ENCODE results near the gene ADIPOR2.
A peak's percentile ranks its signal among the peaks of the same experiment; 100 is the strongest.
"Not testable (repeated sequence)": the region's sequence is repeated elsewhere in the genome, so short reads cannot be mapped to it uniquely, and the experiment has no call there.

Gene ADIPOR2

GRCh38 chr12:1731019-1731687, 40.3 kb downstream of the ADIPOR2 start:
- FAIRE-seq = no peak
- no peak for DNase-seq (ENCODE audit: insufficient read length, low spot score)

- not testable (repeated sequence) for DNase-seq (ENCODE audit: insufficient read length, low spot score); FAIRE-seq
Observed at GRCh38 chr12:1731688-1732078, 40.8 kb downstream of the ADIPOR2 start.

- DNase-seq (ENCODE audit: insufficient read length, low spot score) = no peak
Observed at GRCh38 chr12:1732914-1733313, 42.0 kb downstream of the ADIPOR2 start.

DNA sequence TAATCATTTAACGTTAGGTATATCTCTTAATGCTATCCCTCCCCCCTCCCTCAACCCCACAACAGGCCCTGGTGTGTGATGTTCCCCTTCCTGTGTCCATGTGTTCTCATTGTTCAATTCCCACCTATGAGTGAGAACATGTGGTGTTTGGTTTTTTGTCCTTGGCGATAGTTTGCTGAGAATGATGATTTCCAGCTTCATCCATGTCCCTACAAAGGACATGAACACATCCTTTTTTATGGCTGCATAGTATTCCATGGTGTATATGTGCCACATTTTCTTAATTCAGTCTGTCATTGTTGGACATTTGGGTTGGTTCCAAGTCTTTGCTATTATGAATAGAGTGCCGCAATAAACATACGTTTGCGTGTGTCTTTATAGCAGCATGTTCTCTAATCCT, 42.8 kb downstream of the ADIPOR2 start:
- DNase-seq (ENCODE audit: insufficient read length, low spot score); FAIRE-seq: not testable (repeated sequence)

More at GRCh38 chr12:1732914-1733313, 42.0 kb downstream of the ADIPOR2 start:
- FAIRE-seq = no peak

DNA sequence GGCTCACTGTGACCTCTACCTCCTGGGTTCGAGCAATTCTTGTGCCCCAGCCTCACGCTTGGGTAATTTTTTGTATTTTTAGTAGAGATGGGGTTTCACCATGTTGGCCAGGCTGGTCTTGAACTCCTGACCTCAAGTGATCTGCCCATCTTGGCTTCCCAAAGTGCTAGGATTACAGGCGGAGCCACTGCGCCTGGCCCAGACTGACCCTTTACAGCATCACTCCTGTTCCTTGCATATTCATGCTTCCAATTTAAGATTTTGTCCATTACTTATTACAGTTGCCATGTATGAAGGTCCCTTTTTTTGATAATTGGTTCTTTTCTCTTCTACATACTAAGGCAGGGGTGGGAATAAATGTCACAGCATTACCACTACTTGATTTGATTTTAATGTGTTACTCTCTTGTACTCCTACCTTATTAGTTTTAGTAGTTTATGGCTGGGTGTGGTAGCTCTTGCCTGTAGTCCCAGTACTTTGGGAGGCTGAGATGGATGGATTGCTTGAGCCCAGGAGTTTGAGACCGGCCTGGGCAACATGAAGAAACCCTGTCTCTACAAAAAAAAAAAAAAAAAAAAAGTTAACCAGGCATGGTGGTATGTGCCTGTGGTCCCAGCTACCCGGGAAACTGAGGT, 46.9 kb downstream of the ADIPOR2 start:
- FAIRE-seq = no peak

DNA sequence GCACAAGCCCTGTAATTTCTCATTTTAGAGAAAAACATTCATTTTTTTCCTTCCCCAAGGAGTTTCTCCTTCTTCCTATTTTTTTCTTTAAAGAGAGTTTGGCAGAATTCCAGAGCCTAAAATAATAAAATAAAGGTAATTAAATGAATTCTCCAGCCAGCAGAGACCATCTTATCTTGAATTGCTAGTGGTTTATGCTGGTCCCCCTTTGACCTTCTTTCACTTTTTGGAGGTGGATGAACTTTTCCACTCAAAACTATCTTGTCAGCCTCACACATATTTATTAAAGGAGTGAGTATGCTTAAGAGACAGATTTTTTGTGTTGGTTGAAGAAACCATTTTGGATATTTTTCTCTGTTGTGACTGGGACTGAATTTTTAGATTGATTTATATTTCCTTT, 47.6 kb downstream of the ADIPOR2 start:
- DNase-seq (ENCODE audit: insufficient read length, low spot score) (no peak), FAIRE-seq (no peak)

More for the DNA sequence above, 46.9 kb downstream of the ADIPOR2 start:
- DNase-seq (ENCODE audit: insufficient read length, low spot score) = no peak

GRCh38 chr12:1739368-1739767, 48.5 kb downstream of the ADIPOR2 start:
- DNase-seq (ENCODE audit: insufficient read length, low spot score) = no peak
- FAIRE-seq = no peak

DNA sequence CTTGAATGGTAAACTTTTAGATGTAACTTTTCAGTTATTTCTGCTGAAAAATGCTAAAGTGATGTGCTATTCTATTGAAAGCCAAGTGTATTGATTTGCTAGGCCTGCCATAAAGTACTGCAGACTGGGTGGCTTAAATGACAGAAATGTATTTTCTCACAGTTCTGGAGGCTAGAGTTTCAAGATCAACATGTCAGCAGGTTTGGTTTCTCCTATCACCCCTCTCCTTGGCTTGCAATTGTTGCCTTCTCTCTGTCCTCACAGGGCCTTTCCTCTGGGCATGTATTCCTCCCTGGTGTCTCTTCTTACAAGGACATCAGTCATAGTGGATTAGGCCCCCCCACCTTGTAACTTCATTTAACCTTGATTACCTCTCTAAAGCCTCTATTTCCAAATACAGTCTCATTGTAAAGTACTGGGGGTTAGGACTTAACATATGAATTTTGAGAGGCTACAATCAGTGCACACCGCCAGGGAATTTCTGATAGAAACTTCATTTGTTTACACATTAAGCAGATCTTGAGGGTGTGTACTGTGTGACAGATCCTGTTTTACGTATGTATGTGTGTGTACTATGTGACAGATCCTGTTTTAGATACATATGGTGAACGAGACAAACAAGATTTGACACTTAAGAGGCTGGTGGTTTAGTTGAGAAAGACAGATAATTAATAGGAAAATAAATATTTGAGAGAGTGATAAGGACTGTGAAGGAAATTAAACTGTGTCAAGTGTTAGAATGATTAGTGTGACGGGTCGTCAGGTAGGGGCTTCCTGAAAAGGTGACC, 49.5 kb downstream of the ADIPOR2 start:
- DNase-seq (ENCODE audit: insufficient read length, low spot score) (no peak), FAIRE-seq (peak; percentile 74)

DNA sequence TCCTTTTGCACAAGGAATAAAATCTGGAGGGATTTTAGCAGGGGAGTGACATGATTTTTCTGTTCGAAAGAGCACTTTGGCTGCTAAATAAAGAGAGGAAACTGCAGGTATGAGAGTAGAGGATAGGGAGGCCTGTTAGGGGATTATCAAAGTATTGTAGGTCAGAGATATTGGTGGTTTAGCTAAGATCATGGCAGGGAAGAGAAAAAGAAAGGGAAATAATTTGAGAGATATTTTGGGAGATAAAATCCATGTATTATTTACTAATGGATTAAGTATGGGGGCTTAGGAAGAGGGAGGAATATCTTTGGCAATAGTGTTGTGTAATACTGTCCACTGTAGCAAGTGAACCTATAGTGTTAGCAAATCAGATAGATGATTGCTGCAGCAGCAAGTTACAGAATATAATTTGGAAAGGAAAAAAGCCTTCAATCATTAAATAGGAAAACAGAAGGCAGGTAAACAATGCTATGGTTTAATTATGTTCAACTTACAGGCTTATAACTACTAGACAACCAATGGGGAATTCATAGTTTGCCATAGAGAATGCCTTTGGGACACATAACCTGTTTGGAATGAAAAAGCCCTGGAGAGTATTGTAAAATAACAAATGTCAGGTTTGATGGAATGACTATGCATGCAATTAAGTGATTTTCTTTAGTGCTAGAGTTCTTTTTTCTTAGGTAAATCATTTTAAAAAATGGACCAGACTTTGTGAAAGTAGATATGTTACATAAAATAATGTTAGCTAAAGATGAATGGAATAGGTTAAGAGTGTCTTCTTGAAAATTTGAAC, 50.5 kb downstream of the ADIPOR2 start:
- FAIRE-seq (peak; percentile 68), DNase-seq (ENCODE audit: insufficient read length, low spot score) (no peak)

DNA sequence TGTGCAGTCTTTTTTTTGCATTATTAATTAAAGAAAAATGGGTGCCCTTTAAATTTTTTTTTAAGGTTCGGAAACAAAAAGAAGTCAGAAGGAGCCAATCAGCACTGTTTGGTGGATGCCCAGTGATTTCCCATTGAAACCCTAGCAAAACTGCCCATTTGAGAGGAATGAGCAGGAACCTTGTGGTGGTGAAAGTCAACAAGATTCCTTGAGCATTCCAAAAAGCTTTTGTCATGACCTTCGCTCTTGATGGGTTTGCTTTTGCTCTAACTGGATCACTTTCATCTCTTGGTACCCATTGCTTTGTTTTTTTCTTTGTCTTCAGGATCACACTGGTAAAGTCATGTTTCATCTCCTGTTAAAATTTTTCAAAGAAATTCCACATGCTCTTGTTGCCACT, 54.1 kb downstream of the ADIPOR2 start:
- DNase-seq (ENCODE audit: insufficient read length, low spot score) (no peak), FAIRE-seq (no peak)

DNA sequence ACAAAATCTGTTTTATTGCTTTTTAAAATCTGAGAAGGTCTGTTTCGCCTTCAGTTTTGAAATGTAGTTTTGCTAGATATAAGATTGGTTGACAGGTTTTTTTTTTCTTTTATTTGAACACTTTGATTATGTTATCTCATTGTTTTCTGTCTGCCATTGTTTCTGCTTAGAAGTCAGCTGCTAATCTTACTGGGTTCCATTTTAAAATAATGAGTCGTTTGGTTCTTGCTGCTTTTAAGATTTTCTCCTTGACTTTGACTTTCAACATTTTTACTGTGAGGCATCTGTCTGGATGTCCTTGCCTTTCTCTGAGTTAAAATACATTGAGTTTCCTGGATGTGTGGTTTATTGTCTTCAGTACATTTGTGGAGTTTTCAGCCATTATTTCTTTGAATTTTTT, 56.7 kb downstream of the ADIPOR2 start:
- no peak for DNase-seq (ENCODE audit: insufficient read length, low spot score)
- FAIRE-seq = peak; percentile 38

DNA sequence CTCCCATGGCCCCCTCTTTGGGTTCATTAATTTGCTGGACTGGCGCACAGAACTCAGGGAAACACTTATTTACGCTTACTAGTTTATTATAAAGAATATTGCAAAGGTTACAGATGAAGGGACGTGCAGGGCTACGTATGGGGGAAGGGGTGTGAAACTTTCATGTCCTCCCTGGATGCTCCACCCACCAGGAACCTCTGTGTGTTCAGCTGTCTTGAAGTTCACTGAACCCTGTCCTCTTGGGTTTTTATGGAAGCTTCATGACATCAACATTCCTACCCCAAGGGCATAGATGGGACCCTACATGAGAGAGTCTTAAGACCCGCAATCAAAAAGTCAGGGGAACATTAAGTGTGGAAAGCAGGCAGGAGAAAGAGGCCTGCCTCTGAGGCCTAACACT, 58.1 kb downstream of the ADIPOR2 start:
- DNase-seq (ENCODE audit: insufficient read length, low spot score) (no peak), FAIRE-seq (peak; percentile 13)

- DNase-seq (ENCODE audit: insufficient read length, low spot score) (no peak), FAIRE-seq (no peak)
Observed at GRCh38 chr12:1750300-1750699, 59.4 kb downstream of the ADIPOR2 start.

DNA sequence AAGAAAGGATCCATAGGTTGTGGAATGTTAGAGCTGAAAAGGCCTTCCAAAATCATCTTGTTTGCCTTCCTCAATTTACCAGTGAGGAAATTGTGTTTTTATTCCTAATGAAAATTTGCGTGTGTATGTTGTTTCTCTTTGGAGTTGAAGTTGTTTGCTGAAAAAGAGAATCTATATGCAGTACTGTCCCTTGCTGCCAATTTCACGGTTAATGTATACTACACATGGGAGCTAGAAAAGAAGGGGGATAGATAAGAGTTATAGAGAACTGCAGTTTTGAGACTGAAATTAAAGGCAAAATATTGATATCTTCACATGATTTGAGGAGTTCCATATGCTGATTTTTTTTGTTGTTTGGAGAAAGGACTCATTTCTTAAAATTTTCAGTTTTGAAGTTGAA, 67.5 kb downstream of the ADIPOR2 start:
- FAIRE-seq (no peak), DNase-seq (ENCODE audit: insufficient read length, low spot score) (no peak)

- DNase-seq (ENCODE audit: insufficient read length, low spot score) = no peak
- FAIRE-seq = no peak
Observed at GRCh38 chr12:1758887-1759286, 68.0 kb downstream of the ADIPOR2 start.

GRCh38 chr12:1760566-1761382, 69.9 kb downstream of the ADIPOR2 start:
- DNase-seq (ENCODE audit: insufficient read length, low spot score) = peak; percentile 52
- peak; percentile 89 for FAIRE-seq

GRCh38 chr12:1761857-1762256, 71.0 kb downstream of the ADIPOR2 start:
- no peak for FAIRE-seq
- DNase-seq (ENCODE audit: insufficient read length, low spot score) = no peak

DNA sequence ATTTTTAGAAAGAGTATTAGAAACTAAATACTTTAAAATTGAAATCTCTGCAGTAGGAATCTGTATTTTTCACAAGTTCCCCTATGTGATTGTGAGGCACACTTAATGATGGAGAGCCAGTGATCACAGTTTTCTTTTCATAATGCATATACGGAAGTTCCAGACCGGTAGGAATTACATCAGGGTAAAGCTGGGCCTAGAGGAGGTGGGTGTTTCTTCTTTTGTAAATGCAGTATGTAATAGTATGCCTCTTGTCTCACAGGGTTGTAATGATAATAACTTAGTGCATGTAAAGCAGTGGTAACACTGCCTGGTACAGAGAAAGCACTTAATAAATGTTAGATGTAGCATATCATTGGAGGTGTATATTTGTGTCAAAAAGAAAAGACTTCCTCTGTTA, 72.3 kb downstream of the ADIPOR2 start:
- FAIRE-seq (peak; percentile 36), DNase-seq (ENCODE audit: insufficient read length, low spot score) (no peak)

DNA sequence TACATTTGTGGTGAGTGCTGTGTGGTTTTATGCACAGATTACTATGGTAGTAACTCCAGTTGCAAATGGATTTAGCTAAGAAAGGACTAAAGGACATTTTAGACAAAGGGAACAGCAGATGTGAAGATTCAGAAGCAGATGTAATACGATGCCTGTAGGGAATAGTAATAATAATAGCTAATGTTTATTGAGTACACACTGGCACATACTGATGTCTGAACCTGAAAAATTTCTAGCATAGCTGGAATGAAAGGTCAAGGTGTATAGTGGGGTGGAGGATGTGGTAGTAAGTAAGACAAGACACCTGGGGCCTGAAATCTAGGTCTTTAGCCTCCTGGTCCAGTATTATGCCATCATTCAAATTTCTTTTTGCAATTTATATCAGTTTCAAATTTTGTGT, 75.2 kb downstream of the ADIPOR2 start:
- FAIRE-seq (peak; percentile 66), DNase-seq (ENCODE audit: insufficient read length, low spot score) (no peak)

Measured in HTR-8/SVneo (cell line).